ENCODE results near the gene NR1H4. TPM values are rescaled to one million over a fixed set of nuclear protein-coding genes. Genes with fewer than 3 reads are reported as not detected.
"Not testable (repeated sequence)": the region's sequence is repeated elsewhere in the genome, so short reads cannot be mapped to it uniquely, and the experiment has no call there.

Gene NR1H4
- total and polyA plus RNA-seq, 2 experiments from 2014 or later, result not detected

DNA sequence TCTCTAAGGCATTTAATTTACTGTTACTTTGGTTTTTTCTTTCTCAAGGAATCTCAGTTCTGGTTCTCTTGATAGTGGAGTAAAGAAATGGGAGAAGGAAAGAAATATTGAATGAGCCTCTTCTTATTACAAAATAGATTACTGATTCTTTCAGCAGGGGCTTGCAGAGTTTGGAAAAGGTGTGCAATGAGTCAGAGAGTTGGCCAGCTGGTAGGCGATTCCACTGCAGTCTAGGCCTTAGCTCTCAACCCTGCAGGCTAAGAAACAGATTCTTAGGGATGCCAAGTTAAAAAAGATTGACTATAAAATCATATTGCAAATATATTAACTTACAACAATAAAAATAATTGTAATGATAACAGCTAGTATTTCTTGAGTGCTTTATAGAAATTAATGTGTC is 25.8 kb downstream of the NR1H4 start (continued):
- TF ChIP-seq ZNF114 (CRISPR knock-in tag; IDR thresholded peaks at IDR 0.05) (no peak), EZH2 (IDR thresholded peaks at IDR 0.05; ENCODE audit: low read depth, unreplicated experiment) (no peak), JUNB (IDR thresholded peaks at IDR 0.05; ENCODE audit: unreplicated experiment) (no peak), STAT1 (IDR thresholded peaks at IDR 0.05; ENCODE audit: unreplicated experiment) (no peak), EZH2phosphoT487 (IDR thresholded peaks at IDR 0.05; ENCODE audit: unreplicated experiment) (no peak), CREB1 (CRISPR knock-in tag; IDR thresholded peaks at IDR 0.05; ENCODE audit: low read depth) (no peak), POLR2AphosphoS5 (IDR thresholded peaks at IDR 0.05; ENCODE audit: low read depth) (no peak)
- TF ChIP-seq, protein P1, sequence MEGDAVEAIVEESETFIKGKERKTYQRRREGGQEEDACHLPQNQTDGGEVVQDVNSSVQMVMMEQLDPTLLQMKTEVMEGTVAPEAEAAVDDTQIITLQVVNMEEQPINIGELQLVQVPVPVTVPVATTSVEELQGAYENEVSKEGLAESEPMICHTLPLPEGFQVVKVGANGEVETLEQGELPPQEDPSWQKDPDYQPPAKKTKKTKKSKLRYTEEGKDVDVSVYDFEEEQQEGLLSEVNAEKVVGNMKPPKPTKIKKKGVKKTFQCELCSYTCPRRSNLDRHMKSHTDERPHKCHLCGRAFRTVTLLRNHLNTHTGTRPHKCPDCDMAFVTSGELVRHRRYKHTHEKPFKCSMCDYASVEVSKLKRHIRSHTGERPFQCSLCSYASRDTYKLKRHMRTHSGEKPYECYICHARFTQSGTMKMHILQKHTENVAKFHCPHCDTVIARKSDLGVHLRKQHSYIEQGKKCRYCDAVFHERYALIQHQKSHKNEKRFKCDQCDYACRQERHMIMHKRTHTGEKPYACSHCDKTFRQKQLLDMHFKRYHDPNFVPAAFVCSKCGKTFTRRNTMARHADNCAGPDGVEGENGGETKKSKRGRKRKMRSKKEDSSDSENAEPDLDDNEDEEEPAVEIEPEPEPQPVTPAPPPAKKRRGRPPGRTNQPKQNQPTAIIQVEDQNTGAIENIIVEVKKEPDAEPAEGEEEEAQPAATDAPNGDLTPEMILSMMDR (conservative IDR thresholded peaks at IDR 0.05; ENCODE audit: low read depth in 2 of 2), result no peak
- TF ChIP-seq, protein P2, sequence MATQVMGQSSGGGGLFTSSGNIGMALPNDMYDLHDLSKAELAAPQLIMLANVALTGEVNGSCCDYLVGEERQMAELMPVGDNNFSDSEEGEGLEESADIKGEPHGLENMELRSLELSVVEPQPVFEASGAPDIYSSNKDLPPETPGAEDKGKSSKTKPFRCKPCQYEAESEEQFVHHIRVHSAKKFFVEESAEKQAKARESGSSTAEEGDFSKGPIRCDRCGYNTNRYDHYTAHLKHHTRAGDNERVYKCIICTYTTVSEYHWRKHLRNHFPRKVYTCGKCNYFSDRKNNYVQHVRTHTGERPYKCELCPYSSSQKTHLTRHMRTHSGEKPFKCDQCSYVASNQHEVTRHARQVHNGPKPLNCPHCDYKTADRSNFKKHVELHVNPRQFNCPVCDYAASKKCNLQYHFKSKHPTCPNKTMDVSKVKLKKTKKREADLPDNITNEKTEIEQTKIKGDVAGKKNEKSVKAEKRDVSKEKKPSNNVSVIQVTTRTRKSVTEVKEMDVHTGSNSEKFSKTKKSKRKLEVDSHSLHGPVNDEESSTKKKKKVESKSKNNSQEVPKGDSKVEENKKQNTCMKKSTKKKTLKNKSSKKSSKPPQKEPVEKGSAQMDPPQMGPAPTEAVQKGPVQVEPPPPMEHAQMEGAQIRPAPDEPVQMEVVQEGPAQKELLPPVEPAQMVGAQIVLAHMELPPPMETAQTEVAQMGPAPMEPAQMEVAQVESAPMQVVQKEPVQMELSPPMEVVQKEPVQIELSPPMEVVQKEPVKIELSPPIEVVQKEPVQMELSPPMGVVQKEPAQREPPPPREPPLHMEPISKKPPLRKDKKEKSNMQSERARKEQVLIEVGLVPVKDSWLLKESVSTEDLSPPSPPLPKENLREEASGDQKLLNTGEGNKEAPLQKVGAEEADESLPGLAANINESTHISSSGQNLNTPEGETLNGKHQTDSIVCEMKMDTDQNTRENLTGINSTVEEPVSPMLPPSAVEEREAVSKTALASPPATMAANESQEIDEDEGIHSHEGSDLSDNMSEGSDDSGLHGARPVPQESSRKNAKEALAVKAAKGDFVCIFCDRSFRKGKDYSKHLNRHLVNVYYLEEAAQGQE (IDR thresholded peaks at IDR 0.05; ENCODE audit: unreplicated experiment), result no peak

DNA sequence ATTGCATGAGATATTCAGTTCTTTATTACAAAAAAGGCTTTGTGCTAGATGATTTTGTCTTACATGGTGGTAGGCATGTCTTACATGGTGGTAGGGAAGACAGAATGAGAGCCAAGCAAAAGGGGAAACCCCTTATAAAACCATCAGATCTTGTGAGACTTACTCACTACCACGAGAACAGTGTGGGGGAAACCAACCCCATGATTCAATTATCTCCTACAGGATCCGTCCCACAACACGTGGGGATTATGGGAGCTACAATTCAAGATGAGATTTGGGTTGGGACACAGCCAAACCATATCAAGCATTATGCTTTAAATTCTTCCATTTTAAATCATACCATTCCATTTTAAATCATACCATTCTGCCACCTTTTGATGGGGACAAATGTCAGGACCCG is 29.1 kb downstream of the NR1H4 start:
- not testable (repeated sequence) for H3K27ac ChIP-seq (ENCODE audit: low read depth); ATAC-seq; H3F3A ChIP-seq (replicated peaks; ENCODE audit: low read depth); H3K27me3 Mint-ChIP-seq (ENCODE audit: insufficient read depth, low read depth, poor library complexity); H3K4me3 ChIP-seq; H3K79me2 ChIP-seq (replicated peaks; ENCODE audit: insufficient read depth); DNase-seq (ENCODE audit: low spot score); H2AFZ ChIP-seq; H3K4me1 Mint-ChIP-seq; H3K27me3 ChIP-seq (ENCODE audit: insufficient read depth); H3K4me3 Mint-ChIP-seq; H3K9me2 ChIP-seq (ENCODE audit: insufficient read depth); H3K9me3 Mint-ChIP-seq; H3K36me3 Mint-ChIP-seq (ENCODE audit: low read depth); H3K36me3 ChIP-seq (ENCODE audit: insufficient read depth); H3K4me2 ChIP-seq; H3K4me1 ChIP-seq (ENCODE audit: insufficient read depth); H3K27ac Mint-ChIP-seq; H4K20me1 ChIP-seq (replicated peaks; ENCODE audit: insufficient read depth)

DNA sequence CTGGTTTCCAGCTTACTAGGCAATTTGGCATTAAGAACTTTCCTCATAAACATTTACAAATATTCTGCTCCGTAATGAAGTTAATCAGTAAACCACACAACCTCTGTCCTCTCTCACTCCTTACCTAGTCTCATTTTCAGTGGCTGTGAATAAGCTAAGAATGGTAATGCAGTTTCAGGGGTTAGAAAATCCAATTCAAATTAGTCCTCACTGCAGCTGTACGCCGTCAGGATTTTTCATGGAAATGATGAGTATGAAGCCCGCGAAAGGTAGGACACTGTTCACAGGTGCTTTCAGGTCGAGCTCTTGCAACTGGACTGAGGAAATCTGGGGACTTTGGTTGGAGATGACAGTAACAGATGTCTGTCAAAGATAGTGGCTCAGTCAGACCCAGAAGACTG is 29.6 kb downstream of the NR1H4 start:
- no peaks in the 10 kb centered on the region for H3K79me2 ChIP-seq (replicated peaks; ENCODE audit: insufficient read depth)
- Mint-ChIP-seq H3K36me3 (ENCODE audit: low read depth) (no peaks in the 10 kb centered on the region), H3K4me3 (no peak overlapping the region), H3K27ac (no peak overlapping the region), H3K9me3 (no peaks in the 10 kb centered on the region), H3K4me1 (no peaks in the 10 kb centered on the region), H3K27me3 (ENCODE audit: insufficient read depth, low read depth, poor library complexity) (no peaks in the 10 kb centered on the region)
- H3K27me3 ChIP-seq (ENCODE audit: insufficient read depth), result no peaks in the 10 kb centered on the region
- H3K4me2 ChIP-seq, result no peak overlapping the region
- no peaks in the 10 kb centered on the region for H3K36me3 ChIP-seq (ENCODE audit: insufficient read depth)
- no peak for ATAC-seq
- H2AFZ ChIP-seq, result 0 out of 2 replicates have a peak overlapping the region, but pooled peaks have one; percentile 19
- no peak for DNase-seq (ENCODE audit: low spot score)
- H3K4me3 ChIP-seq, result no peak overlapping the region
- H3K9me2 ChIP-seq (ENCODE audit: insufficient read depth), result no peaks in the 10 kb centered on the region
- no peaks in the 10 kb centered on the region for H4K20me1 ChIP-seq (replicated peaks; ENCODE audit: insufficient read depth)
- no peaks in the 10 kb centered on the region for H3F3A ChIP-seq (replicated peaks; ENCODE audit: low read depth)
- H3K4me1 ChIP-seq (ENCODE audit: insufficient read depth), result no peaks in the 10 kb centered on the region
- no peak overlapping the region for H3K27ac ChIP-seq (ENCODE audit: low read depth)
- TF ChIP-seq, protein P3, sequence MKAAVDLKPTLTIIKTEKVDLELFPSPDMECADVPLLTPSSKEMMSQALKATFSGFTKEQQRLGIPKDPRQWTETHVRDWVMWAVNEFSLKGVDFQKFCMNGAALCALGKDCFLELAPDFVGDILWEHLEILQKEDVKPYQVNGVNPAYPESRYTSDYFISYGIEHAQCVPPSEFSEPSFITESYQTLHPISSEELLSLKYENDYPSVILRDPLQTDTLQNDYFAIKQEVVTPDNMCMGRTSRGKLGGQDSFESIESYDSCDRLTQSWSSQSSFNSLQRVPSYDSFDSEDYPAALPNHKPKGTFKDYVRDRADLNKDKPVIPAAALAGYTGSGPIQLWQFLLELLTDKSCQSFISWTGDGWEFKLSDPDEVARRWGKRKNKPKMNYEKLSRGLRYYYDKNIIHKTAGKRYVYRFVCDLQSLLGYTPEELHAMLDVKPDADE (IDR thresholded peaks at IDR 0.05), result no peak
- TF ChIP-seq EZH2phosphoT487 (IDR thresholded peaks at IDR 0.05; ENCODE audit: unreplicated experiment) (no peak), ZNF331 (CRISPR knock-in tag; IDR thresholded peaks at IDR 0.05; ENCODE audit: low read depth) (no peak), EZH2 (IDR thresholded peaks at IDR 0.05; ENCODE audit: low read depth, unreplicated experiment) (no peak), CREB1 (CRISPR knock-in tag; IDR thresholded peaks at IDR 0.05; ENCODE audit: low read depth) (no peak)
